ENCODE results near the gene HOXB1.

The HOXB1 gene

GRCh38 chr17:48559122-48559839 is 28.5 kb upstream of the HOXB1 start:
- Histone ChIP-seq H3K9me3 (ENCODE audit: insufficient read depth, low read length, severe bottlenecking) (no peaks in the 10 kb centered on the region), H3K9ac (ENCODE audit: low read depth, low read length) (no peak overlapping the region), H3K27ac (ENCODE audit: low read length) (no peak overlapping the region), H3K4me3 (ENCODE audit: low read depth in 1 of 2, low read length in 2 of 2) (no peak overlapping the region), H3K27me3 (ENCODE audit: insufficient read depth, low read length, poor library complexity) (peaks cover 55% of the 10 kb centered on the region), H3K4me1 (ENCODE audit: insufficient read depth, low read length) (no peaks in the 10 kb centered on the region), H4K20me1 (ENCODE audit: insufficient read depth, low read length) (peaks cover 8% of the 10 kb centered on the region; the same call in 1 of the 2 replicates), H3K4me2 (ENCODE audit: insufficient read depth, low read length) (no peak overlapping the region), H3K79me2 (ENCODE audit: insufficient read depth, low read length) (no peaks in the 10 kb centered on the region), H3K36me3 (ENCODE audit: insufficient read depth, low read length) (no peaks in the 10 kb centered on the region), H2AFZ (ENCODE audit: low read depth, low read length) (no peak overlapping the region)
- TF ChIP-seq EZH2 (IDR thresholded peaks at IDR 0.05; ENCODE audit: borderline replicate concordance, low read depth, low read length, severe bottlenecking) = no peak
- TF ChIP-seq, protein P1, sequence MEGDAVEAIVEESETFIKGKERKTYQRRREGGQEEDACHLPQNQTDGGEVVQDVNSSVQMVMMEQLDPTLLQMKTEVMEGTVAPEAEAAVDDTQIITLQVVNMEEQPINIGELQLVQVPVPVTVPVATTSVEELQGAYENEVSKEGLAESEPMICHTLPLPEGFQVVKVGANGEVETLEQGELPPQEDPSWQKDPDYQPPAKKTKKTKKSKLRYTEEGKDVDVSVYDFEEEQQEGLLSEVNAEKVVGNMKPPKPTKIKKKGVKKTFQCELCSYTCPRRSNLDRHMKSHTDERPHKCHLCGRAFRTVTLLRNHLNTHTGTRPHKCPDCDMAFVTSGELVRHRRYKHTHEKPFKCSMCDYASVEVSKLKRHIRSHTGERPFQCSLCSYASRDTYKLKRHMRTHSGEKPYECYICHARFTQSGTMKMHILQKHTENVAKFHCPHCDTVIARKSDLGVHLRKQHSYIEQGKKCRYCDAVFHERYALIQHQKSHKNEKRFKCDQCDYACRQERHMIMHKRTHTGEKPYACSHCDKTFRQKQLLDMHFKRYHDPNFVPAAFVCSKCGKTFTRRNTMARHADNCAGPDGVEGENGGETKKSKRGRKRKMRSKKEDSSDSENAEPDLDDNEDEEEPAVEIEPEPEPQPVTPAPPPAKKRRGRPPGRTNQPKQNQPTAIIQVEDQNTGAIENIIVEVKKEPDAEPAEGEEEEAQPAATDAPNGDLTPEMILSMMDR (IDR thresholded peaks at IDR 0.05; ENCODE audit: borderline replicate concordance, extremely low read depth, low read length, poor library complexity, severe bottlenecking) = no peak
- ATAC-seq (ENCODE audit: insufficient read depth, low read depth) = no peak
- DNase-seq = no peak

DNA sequence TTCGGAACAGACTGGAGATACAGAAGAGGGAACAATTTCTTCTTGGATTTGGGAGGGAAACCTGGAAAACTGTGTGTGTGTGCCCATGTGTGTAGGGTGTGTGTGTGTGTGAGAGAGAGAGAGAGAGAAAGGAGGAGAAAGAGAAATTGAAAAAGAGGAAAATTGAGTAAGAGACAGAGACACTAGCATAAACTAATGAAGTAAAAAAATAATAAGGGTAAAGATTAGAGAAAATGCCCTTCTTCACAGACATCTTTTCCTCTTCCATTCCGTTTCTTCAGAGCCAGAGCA is 28.0 kb upstream of the HOXB1 start:
- H3K27ac ChIP-seq (ENCODE audit: low read length) = no peak overlapping the region
- TF ChIP-seq, protein P1 (IDR thresholded peaks at IDR 0.05; ENCODE audit: borderline replicate concordance, extremely low read depth, low read length, poor library complexity, severe bottlenecking) = no peak
- no peak for TF ChIP-seq EZH2 (IDR thresholded peaks at IDR 0.05; ENCODE audit: borderline replicate concordance, low read depth, low read length, severe bottlenecking)
- H3K4me2 ChIP-seq (ENCODE audit: insufficient read depth, low read length) = no peak overlapping the region
- no peak overlapping the region for H3K4me3 ChIP-seq (ENCODE audit: low read depth in 1 of 2, low read length in 2 of 2)
- no peaks in the 10 kb centered on the region for H3K4me1 ChIP-seq (ENCODE audit: insufficient read depth, low read length)
- H3K27me3 ChIP-seq (ENCODE audit: insufficient read depth, low read length, poor library complexity) = peaks cover 55% of the 10 kb centered on the region
- H4K20me1 ChIP-seq (ENCODE audit: insufficient read depth, low read length) = peaks cover 8% of the 10 kb centered on the region; the same call in 1 of the 2 replicates
- no peak for DNase-seq
- no peaks in the 10 kb centered on the region for H3K9me3 ChIP-seq (ENCODE audit: insufficient read depth, low read length, severe bottlenecking)
- H2AFZ ChIP-seq (ENCODE audit: low read depth, low read length) = no peak overlapping the region
- no peaks in the 10 kb centered on the region for H3K79me2 ChIP-seq (ENCODE audit: insufficient read depth, low read length)
- no peak overlapping the region for H3K9ac ChIP-seq (ENCODE audit: low read depth, low read length)
- no peak for ATAC-seq (ENCODE audit: insufficient read depth, low read depth)
- H3K36me3 ChIP-seq (ENCODE audit: insufficient read depth, low read length) = no peaks in the 10 kb centered on the region

- TF ChIP-seq, protein P1 (IDR thresholded peaks at IDR 0.05; ENCODE audit: borderline replicate concordance, extremely low read depth, low read length, poor library complexity, severe bottlenecking) = no peak
- no peak for TF ChIP-seq EZH2 (IDR thresholded peaks at IDR 0.05; ENCODE audit: borderline replicate concordance, low read depth, low read length, severe bottlenecking)
- Histone ChIP-seq H3K9ac (ENCODE audit: low read depth, low read length) (no peak overlapping the region), H3K27ac (ENCODE audit: low read length) (no peak overlapping the region), H3K79me2 (ENCODE audit: insufficient read depth, low read length) (no peaks in the 10 kb centered on the region), H3K9me3 (ENCODE audit: insufficient read depth, low read length, severe bottlenecking) (no peaks in the 10 kb centered on the region), H3K4me2 (ENCODE audit: insufficient read depth, low read length) (no peak overlapping the region), H3K4me3 (ENCODE audit: low read depth in 1 of 2, low read length in 2 of 2) (no peak overlapping the region), H3K36me3 (ENCODE audit: insufficient read depth, low read length) (no peaks in the 10 kb centered on the region), H2AFZ (ENCODE audit: low read depth, low read length) (no peak overlapping the region), H3K4me1 (ENCODE audit: insufficient read depth, low read length) (no peaks in the 10 kb centered on the region), H3K27me3 (ENCODE audit: insufficient read depth, low read length, poor library complexity) (peaks cover 55% of the 10 kb centered on the region), H4K20me1 (ENCODE audit: insufficient read depth, low read length) (0 out of 2 replicates have a peak, but pooled peaks cover 2% of the 10 kb centered on the region)
- ATAC-seq (ENCODE audit: insufficient read depth, low read depth) = no peak
- no peak for DNase-seq
These were observed 27.4 kb upstream of the HOXB1 start for GRCh38 chr17:48558057-48558830.

All from DND-41 (cell line).